Stimulated activated CD4-positive, alpha-beta T cell treated with anti-CD3 and anti-CD28 coated beads, Interleukin-12 subunit alpha, Interleukin-12 subunit beta, amount 100 ng/mL, for 4 hours (primary cell): Measurements from ENCODE around the gene ARMH3.
"Not testable (repeated sequence)": the region's sequence is repeated elsewhere in the genome, so short reads cannot be mapped to it uniquely, and the experiment has no call there.

Experiments used
- DNase-seq: peaks from one replicate; pipeline ENCODE4 v3.0.0-alpha.2; 2020

The ARMH3 gene

GRCh38 chr10:102040305-102041050 is 15.5 kb downstream of the ARMH3 start:
- DNase-seq: no peak

- DNase-seq: no peak
These were observed 17.6 kb downstream of the ARMH3 start for GRCh38 chr10:102038410-102038809.

- not testable (repeated sequence) for DNase-seq
These were observed 20.2 kb downstream of the ARMH3 start for GRCh38 chr10:102035807-102036206.

DNA sequence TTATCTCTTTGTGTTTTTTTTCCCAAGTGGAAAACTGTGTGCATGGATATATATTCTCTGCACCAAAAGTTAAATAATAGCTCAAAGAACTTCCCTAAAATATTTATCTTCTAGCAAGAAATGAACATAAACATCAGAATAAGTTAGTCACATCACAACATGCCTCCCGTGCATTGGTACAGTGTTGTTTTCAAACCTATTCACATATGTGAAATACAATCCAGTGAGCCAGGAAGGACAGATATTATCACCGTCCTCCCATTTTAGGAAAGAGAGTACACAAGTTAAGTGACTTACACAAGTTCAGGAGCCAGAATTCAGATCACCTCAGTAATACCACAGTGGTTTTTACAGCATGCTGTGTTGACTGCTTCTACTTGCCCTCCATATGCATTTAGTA is 22.2 kb downstream of the ARMH3 start:
- DNase-seq: no peak

DNA sequence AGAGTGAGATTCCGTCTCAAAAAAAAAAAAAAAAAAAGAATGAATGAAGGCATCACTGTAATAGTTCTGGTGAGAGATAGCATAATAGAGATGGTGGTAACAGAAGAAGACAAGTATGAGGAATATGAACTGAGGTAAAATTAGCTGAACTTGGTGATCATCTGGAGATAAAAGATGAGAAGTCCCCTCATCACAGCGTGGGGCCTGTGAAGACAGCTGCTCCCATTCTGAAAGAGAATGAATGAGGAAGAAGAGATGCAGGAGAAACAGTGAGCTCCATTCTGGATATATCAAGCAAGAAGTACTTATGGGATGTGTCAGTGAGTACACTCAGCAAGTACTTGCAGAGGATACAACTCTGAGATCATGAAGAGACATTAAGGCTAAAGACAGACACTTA is 28.7 kb downstream of the ARMH3 start:
- no peak for DNase-seq

- DNase-seq: no peak
These were observed 31.2 kb downstream of the ARMH3 start for GRCh38 chr10:102024799-102025198.

DNA sequence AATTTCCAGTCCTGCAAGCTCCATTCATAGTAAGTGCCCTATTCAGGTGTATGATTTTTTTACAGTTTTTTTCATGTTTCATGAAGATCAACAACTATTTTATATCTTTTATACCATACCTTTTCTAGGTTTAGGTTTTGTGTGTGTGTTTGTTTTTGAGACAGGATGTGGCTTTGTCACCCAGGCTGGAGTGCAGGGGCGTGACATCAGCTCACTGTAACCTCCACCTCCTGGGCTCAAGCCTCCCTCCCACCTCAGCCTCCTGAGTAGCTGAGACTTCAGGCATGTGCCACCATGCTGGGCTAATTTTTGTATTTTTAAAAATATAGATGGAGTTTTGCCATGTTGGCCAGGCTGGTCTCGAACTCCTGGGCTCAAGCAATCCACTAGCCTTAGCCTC is 35.0 kb downstream of the ARMH3 start:
- DNase-seq: no peak

- DNase-seq: no peak
These were observed 38.7 kb downstream of the ARMH3 start for GRCh38 chr10:102017295-102017694.

DNA sequence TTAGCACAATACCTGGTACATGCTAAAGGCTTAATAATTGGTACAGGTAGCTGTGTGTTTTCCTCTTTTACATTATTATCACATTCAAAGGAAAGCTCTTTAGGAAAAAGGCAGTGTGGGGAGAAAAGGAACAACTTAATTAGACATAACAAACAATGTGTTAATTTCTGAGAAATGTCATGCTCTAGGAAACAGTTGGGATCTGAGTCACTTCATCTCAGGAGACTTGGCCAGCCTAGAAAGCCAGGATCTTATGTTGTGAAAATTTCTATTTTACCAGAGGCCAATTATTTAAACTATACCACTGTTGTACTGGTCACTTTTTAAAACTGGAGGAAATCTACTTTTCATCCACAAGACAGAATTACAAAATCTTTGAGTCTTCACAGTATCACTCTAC is 39.6 kb downstream of the ARMH3 start:
- no peak for DNase-seq

DNA sequence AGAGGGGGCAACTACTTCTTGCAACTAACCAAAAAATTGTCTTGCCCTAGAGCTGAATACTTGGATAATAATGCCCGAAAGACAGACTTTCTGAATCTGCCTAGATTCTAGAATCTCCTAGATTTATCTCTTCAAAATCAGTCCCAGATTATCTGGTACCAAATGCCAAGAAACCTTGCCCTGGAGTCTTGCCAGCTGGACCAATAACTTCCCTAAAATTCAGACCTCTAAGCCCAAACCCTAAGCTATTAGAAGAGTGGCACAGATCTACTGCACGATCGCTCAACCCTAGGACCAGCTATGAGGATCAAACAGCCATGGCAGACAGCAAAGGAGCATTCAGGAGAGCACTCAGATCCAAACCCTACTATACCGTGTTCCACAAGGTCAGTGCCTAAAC is 45.0 kb downstream of the ARMH3 start:
- DNase-seq: no peak

DNA sequence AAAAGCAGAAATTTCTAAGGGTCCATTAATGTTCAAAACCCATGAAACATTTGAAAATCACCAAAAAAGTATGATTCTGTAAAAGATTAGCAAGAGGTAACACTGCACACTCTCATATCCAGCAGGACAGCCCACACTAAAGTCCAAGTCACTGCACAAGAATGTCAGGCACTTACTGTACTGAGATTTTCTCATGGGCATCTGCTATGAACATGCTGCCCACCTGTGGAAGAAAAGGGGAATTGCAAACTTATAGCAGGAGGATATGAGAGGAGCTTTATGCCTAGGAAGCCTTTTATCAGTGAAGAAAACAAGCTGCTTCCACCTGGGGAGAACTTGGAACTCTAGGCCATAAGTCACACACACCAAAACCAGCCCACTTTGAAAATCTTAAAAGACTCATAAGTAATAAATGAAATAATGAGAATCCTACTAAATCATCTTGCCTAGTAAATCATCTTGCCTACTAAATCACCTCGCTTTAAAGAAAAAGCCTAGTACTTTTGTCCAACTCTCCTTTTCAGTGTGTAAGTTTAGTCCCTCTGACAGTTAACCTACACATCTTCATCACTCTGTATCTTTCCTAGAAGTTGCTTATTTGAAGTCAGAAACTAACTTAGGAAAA is 46.1 kb downstream of the ARMH3 start:
- DNase-seq: no peak

DNA sequence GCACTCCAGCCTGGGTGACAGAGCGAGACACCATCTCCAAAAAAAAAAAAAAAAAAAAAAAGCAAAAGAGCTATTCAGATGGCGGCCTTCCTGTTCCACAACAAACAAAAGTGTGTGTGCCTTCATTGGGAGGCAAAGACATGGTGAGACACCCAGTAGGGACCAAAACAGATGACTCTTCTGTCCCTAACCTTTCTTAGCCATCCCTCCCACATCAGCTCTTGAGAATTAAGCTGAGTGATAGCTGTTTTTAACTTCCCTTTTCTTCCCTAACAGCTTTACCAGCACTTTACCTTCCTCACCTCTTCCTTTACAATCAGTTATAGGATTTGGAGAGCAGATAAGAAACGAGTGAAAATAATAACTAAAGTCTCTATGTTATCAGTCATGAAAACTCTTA is 48.2 kb downstream of the ARMH3 start:
- DNase-seq: no peak

DNA sequence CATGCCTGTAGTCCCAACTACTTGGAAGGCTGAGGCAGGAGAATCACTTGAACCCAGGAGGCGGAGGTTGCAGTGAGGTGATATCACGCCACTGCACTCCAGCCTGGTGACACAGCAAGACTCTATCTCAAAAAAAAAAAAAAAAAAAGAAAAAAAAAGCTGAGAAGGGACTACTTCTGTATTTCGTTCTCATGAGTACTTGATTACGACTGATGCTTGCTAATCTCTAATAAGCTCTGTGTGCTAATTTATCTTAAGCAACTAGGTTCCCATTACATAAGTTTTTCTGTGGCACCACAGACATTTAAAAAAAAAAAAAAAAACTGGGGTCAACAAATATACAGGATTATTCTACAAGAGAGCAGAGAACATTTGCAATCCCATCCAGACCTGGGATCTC is 48.9 kb downstream of the ARMH3 start:
- DNase-seq: not testable (repeated sequence)

- no peak for DNase-seq
These were observed 51.6 kb downstream of the ARMH3 start for GRCh38 chr10:102004376-102004775.

- DNase-seq: no peak
These were observed 52.4 kb downstream of the ARMH3 start for GRCh38 chr10:102003541-102003940.

- no peak for DNase-seq
These were observed 54.4 kb downstream of the ARMH3 start for GRCh38 chr10:102001435-102002068.

- DNase-seq: no peak
These were observed 58.2 kb downstream of the ARMH3 start for GRCh38 chr10:101997803-101998202.

GRCh38 chr10:101995451-101996063 is 60.4 kb downstream of the ARMH3 start:
- no peak for DNase-seq

DNA sequence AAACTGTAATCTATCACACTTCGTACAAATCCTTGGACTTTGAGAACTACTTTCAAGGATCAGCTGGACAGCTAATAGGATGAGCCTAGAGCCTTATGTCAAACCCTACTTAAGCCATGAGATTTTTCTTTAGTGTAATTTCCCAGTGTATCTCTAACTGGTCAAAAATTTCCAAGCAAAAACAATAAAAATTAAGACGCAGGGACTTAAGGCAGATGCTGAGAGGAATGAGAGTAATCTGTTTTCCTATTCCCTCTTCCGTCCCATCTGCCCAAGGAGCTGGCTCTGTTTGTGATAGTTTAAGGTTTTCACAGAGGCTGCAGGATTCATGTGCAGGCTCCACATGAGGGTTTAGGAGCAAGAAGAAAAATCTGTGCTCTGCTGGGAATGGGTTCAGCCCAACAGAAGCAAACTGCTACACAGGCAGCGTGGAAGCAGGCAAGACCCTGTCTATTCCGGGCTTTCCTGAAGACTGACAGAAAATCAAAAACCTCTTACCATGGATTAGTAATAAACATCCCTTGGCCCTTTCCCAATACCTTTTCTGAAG is 62.2 kb downstream of the ARMH3 start:
- DNase-seq: no peak

DNA sequence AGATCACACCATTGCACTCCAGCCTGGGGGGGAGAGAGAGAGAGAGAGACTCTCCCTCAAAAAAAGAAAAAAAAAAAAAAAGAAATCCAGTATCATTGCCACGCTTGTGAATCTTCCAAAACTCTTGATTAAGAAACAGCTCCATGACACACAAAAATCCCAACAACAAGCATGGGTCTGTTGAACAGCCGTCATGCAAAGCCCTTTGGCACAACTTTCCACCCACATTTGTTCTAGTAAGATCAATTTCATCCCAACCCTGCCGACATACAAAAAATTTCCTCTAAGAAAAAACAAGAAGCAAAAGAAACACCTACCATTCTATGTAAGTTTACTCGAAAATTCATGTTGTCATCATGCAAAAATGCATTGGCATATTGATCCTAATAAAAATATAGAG is 62.8 kb downstream of the ARMH3 start:
- DNase-seq: no peak

DNA sequence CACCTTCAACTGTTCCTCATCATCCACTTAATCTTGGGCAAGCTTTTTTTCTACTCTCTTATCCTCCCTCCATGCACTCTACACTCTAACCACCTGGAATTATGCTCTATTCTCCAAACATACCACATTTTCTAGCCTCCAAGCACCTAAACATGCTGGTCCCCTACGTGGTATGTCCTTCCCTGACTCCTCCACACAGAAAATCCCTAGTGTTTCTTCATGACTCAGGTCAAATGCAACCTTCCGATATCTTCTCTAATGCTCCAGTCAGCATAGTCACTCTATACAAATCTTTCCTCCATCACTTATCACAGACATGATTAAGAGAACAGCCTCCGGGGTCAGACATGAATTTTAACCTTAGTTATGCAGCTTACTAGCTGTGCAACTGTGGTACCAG is 68.8 kb downstream of the ARMH3 start:
- DNase-seq: no peak

DNA sequence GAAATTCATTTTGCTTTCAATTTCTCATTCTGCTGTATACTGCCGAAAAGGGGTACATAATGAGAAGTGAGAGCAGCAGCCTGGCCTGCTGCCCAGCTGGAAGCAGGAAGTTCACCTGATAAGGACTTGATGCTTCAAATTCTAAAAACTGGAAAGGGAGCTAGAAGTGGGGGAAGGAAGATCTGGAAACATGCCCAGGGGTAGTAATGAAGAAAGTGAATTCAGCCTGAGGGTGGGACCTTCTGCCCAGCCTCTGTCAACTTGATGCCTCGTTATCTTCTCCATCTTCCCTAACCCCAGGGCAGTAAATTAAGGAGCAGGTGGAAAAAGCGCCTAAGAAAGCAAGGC is 69.4 kb downstream of the ARMH3 start:
- DNase-seq: no peak

DNA sequence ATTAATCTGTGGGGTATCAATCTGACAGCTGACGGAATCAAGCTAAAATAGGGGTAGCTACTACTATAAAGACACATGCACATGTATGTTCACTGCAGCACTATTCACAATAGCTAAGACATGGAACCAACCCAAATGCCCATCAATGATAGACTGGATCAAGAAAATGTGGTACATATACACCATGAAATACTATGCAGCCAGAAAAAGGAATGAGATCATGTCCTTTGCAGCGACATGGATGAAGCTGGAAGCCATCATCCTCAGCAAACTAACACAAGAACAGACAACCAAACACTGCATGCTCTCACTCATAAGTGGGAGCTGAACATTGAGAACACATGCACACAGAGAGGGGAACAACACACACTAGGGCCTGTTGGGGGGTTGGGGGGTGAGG is 75.3 kb downstream of the ARMH3 start:
- not testable (repeated sequence) for DNase-seq
